Hepatocyte (in vitro differentiated cells): ENCODE measurements around the gene TEN1. TPM values are rescaled to one million over a fixed set of nuclear protein-coding genes. Genes with fewer than 3 reads are reported as not detected.
A peak's percentile ranks its signal among the peaks of the same experiment; 100 is the strongest.

Experiments used
- DNase-seq: peaks from one replicate; pipeline ENCODE4 v3.0.0-alpha.2; 2016; ENCODE audit warnings: low spot score
- H2AFZ ChIP-seq: fragments of 200-600 bp; sonication (generic); 2 replicates; pipeline ENCODE4 v1.6.0; 2016; ENCODE audit warnings: antibody characterized with exemption, mild to moderate bottlenecking
- H3K27ac ChIP-seq: fragments of 200-600 bp; sonication (generic); 2 replicates; pipeline ENCODE4 v1.5.1; 2016; ENCODE audit warnings: mild to moderate bottlenecking
- H3K27me3 ChIP-seq: fragments of 200-600 bp; sonication (generic); 2 replicates; pipeline ENCODE4 v1.6.1; 2016
- H3K36me3 ChIP-seq: fragments of 200-600 bp; sonication (generic); replicated peaks from 2 replicates; pipeline ENCODE4 v1.5.1; 2016; ENCODE audit warnings: low read depth; ENCODE audit not compliant: insufficient read depth
- H3K4me1 ChIP-seq: fragments of 200-600 bp; sonication (generic); 2 replicates; pipeline ENCODE4 v1.5.1; 2016; ENCODE audit warnings: mild to moderate bottlenecking, moderate library complexity; ENCODE audit not compliant: insufficient read depth
- H3K4me2 ChIP-seq: fragments of 200-600 bp; sonication (generic); 2 replicates; pipeline ENCODE4 v1.6.0; 2016
- H3K4me3 ChIP-seq: fragments of 200-600 bp; sonication (generic); 2 replicates; pipeline ENCODE4 v1.5.1; 2016; ENCODE audit warnings: mild to moderate bottlenecking
- H3K79me2 ChIP-seq: fragments of 200-600 bp; sonication (generic); 2 replicates; pipeline ENCODE4 v1.6.0; 2017; ENCODE audit warnings: mild to moderate bottlenecking
- H3K9me2 ChIP-seq: fragments of 200-600 bp; sonication (generic); replicated peaks from 2 replicates; pipeline ENCODE4 v1.6.0; 2017; ENCODE audit warnings: mild to moderate bottlenecking; ENCODE audit not compliant: insufficient read depth
- H3K9me3 ChIP-seq: fragments of 200-600 bp; sonication (generic); 2 replicates; pipeline ENCODE4 v1.5.1; 2016; ENCODE audit warnings: low read depth, mild to moderate bottlenecking
- H4K20me1 ChIP-seq: fragments of 200-600 bp; sonication (generic); 2 replicates; pipeline ENCODE4 v1.6.0; 2016; ENCODE audit warnings: mild to moderate bottlenecking; ENCODE audit not compliant: insufficient read depth, poor library complexity, severe bottlenecking
- EZH2 ChIP-seq: fragments of 200-600 bp; sonication (generic); IDR thresholded peaks from 2 replicates; pipeline ENCODE4 v1.6.1; 2016; ENCODE audit warnings: antibody characterized with exemption, mild to moderate bottlenecking, borderline replicate concordance
- EZH2phosphoT487 ChIP-seq: fragments of 200-600 bp; sonication (generic); IDR thresholded peaks from one replicate; pipeline ENCODE4 v1.6.1; 2018; ENCODE audit warnings: antibody characterized with exemption, mild to moderate bottlenecking, low read depth, moderate library complexity; ENCODE audit not compliant: unreplicated experiment, severe bottlenecking
- WGBS: methylation state at CpG from one replicate; pipeline ENCODE4 v1.1.6; 2016; ENCODE audit warnings: low lambda C conversion rate; ENCODE audit errors: missing lambda C conversion rate; 5-methylcytosine and 5-hydroxymethylcytosine counted together
- polyA plus RNA-seq: library from polyadenylated mRNA; unstranded; fragments of >200 nt; fragmentation: Nextera tagmentation; extraction: Ambion mirVana; gene quantifications from 2 replicates; pipeline ENCODE4 v1.2.1, GENCODE V29; 2016
- total RNA-seq: library from RNA; depleted of rRNA; stranded (reverse); fragments of >200 nt; gene quantifications from 2 replicates; pipeline ENCODE4 v1.2.3, GENCODE V29; 2014
- TF ChIP-seq, protein P1 (sequence below): fragments of 200-600 bp; sonication (generic); IDR thresholded peaks from 2 replicates; pipeline ENCODE4 v1.5.1; 2016; ENCODE audit warnings: antibody characterized with exemption, mild to moderate bottlenecking; ENCODE audit not compliant: poor library complexity

The TEN1 gene
- total and polyA plus RNA-seq, 2 experiments from 2014 or later: 13.3 to 29.9 TPM

DNA sequence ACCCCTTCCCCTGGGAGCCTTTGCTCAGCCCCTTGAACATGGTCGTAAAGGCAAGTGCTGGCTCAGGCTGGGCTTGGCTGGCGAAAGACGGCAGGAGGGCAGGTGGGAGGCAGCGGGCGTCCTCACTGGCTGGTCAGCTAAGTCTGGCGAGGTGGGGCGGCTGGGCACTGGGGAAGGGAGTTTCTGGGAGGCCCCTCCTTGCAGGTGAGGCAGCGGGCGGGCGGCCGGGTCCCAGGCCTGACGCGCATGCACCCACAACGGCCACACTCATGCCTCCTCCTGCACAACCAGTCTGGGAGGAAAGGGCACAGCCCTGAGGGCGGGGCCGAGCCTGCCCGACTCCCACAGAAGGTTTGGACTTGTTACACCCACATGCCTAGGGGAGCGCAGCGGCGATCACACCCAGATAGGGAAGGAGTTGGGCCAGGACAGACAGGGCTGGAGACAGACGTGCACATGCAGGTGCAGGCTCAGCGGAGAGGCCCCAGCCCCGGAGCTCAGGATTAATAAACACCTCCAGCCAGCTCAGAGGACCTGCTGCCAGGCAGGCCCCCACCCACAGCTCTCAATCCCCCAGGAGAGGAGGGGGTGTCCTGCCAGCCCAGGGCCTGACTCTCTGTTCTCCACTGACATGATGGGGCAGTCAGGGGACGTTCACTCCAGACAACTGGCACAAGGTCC, 48.3 kb downstream of the TEN1 start, which contains the start of gene EVPL:
EVPL (minus strand) TSS at position 148 of the 681 bp plus-strand sequence; CDS start at position 40, 108 bp downstream.
- peak; percentile 37 for DNase-seq
- WGBS: 71% methylated on average over 19 of the region's 24 CpGs
- Histone ChIP-seq H3K36me3 (no peaks in the 10 kb centered on the region), H3K4me1 (peaks cover 11% of the 10 kb centered on the region), H3K9me3 (no peaks in the 10 kb centered on the region), H4K20me1 (no peaks in the 10 kb centered on the region), H3K79me2 (no peaks in the 10 kb centered on the region), H3K27me3 (no peaks in the 10 kb centered on the region), H3K9me2 (no peaks in the 10 kb centered on the region), H3K4me2 (no peak within 1 kb of the TSS), H2AFZ (no peak within 1 kb of the TSS), H3K27ac (no peak within 1 kb of the TSS), H3K4me3 (no peak within 1 kb of the TSS)
- TF ChIP-seq EZH2phosphoT487 (no peak), EZH2 (no peak)

DNA sequence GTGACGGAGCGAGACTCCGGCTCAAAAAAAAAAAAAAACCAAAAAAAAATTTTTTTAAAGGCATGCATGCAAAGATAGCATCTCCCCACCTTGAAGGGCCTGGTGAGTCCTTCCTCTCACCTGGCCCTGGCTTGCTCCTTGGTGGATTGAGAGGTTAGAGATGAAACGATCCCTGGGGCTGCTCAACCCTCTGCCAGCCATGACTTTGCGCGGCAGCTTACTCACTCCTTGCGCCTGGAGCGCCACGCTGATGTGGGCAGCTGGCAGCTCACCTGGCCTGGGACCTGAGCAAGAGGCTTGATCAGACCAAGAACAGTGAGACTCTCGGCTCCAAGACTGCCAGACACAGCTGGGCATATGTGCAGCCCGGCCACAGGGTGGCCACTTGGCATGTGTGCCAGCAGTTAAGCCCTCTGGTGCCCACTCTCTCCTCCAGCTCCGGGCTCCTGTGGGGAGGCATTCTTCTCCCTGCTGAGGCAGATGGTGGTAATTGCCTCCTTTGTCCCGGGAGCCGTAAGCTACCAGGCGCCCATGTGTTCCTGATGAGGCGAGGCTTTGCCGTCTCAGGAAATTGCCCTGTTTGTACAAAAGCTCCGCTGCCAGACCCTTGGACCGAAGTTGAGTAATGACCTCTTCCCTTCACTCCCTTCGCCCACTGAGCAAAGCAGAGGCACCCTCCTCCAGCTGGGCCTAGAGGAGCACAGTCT, 53.2 kb downstream of the TEN1 start:
- Histone ChIP-seq H3K4me2 (no peak overlapping the region), H3K27ac (no peak overlapping the region), H2AFZ (no peak overlapping the region), H3K4me1 (peaks cover 16% of the 10 kb centered on the region), H3K79me2 (no peaks in the 10 kb centered on the region), H3K9me2 (no peaks in the 10 kb centered on the region), H3K36me3 (no peaks in the 10 kb centered on the region), H4K20me1 (no peaks in the 10 kb centered on the region), H3K27me3 (no peaks in the 10 kb centered on the region), H3K4me3 (no peak overlapping the region), H3K9me3 (no peaks in the 10 kb centered on the region)
- no peak for DNase-seq
- WGBS: 87% methylated on average over 20 of the region's 20 CpGs
- TF ChIP-seq EZH2phosphoT487 (no peak), EZH2 (no peak)
- TF ChIP-seq, protein P1, sequence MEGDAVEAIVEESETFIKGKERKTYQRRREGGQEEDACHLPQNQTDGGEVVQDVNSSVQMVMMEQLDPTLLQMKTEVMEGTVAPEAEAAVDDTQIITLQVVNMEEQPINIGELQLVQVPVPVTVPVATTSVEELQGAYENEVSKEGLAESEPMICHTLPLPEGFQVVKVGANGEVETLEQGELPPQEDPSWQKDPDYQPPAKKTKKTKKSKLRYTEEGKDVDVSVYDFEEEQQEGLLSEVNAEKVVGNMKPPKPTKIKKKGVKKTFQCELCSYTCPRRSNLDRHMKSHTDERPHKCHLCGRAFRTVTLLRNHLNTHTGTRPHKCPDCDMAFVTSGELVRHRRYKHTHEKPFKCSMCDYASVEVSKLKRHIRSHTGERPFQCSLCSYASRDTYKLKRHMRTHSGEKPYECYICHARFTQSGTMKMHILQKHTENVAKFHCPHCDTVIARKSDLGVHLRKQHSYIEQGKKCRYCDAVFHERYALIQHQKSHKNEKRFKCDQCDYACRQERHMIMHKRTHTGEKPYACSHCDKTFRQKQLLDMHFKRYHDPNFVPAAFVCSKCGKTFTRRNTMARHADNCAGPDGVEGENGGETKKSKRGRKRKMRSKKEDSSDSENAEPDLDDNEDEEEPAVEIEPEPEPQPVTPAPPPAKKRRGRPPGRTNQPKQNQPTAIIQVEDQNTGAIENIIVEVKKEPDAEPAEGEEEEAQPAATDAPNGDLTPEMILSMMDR: no peak

DNA sequence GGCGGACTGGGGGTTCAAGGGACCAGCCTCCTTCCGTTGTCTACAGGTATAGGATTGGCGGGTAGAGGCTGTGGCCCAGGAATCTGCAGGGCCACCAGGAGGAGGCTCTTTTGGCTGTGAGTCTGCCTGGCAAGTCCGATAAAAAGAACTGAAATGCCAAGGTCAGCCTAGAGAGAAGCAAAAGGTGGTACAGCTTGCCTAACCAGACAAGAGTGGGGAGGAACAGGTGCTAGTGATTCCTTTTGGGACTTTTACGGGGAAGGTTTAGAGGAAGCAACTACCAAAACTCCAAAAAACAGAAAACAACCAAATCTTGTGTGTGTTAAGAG, 53.7 kb downstream of the TEN1 start:
- Histone ChIP-seq H3K4me3 (no peak overlapping the region), H3K27me3 (no peaks in the 10 kb centered on the region), H2AFZ (no peak overlapping the region), H3K79me2 (no peaks in the 10 kb centered on the region), H3K4me2 (no peak overlapping the region), H4K20me1 (no peaks in the 10 kb centered on the region), H3K36me3 (no peaks in the 10 kb centered on the region), H3K27ac (no peak overlapping the region), H3K4me1 (peaks cover 16% of the 10 kb centered on the region), H3K9me2 (no peaks in the 10 kb centered on the region), H3K9me3 (no peaks in the 10 kb centered on the region)
- DNase-seq: no peak
- WGBS: 93% methylated on average over 5 of the region's 5 CpGs
- TF ChIP-seq, protein P1: no peak
- TF ChIP-seq EZH2phosphoT487: no peak
- no peak for TF ChIP-seq EZH2

- H3K27me3 ChIP-seq: no peaks in the 10 kb centered on the region
- no peak for DNase-seq
- 96% methylated on average over 6 of the region's 6 CpGs for WGBS
Measured at GRCh38 chr17:76033139-76033538, 54.1 kb downstream of the TEN1 start.

More at GRCh38 chr17:76033139-76033538, 54.1 kb downstream of the TEN1 start:
- no peaks in the 10 kb centered on the region for H3K9me3 ChIP-seq
- H3K4me3 ChIP-seq: no peak overlapping the region
- no peaks in the 10 kb centered on the region for H3K36me3 ChIP-seq
- H3K4me1 ChIP-seq: peaks cover 16% of the 10 kb centered on the region
- H3K27ac ChIP-seq: no peak overlapping the region
- no peaks in the 10 kb centered on the region for H3K79me2 ChIP-seq
- no peak overlapping the region for H2AFZ ChIP-seq
- H3K9me2 ChIP-seq: no peaks in the 10 kb centered on the region
- H4K20me1 ChIP-seq: no peaks in the 10 kb centered on the region
- TF ChIP-seq, protein P1: no peak
- no peak for TF ChIP-seq EZH2
- TF ChIP-seq EZH2phosphoT487: no peak
- no peak overlapping the region for H3K4me2 ChIP-seq
